B cell (primary cell): ENCODE results near the gene SLC6A18. TPM values are rescaled to one million over a fixed set of nuclear protein-coding genes. Genes with fewer than 3 reads are reported as not detected.

ENCODE experiments used
- polyA plus RNA-seq: library from polyadenylated mRNA; depleted of rRNA; stranded (reverse); fragments of >200 nt; gene quantifications from 2 replicates; pipeline ENCODE4 v1.2.3, GENCODE V29; 2012
- total RNA-seq, 2 donors: library from RNA; stranded (reverse); fragments of 120-200 nt in 1 of 2; gene quantifications; 1 replicate in 1 of 2; 2 replicates in 1 of 2; pipeline versions ENCODE4 v1.2.3 to v1.2.4, GENCODE V29; 2013 to 2022

Gene SLC6A18
- total and polyA plus RNA-seq, 2 donors (not counting 1 experiment from before 2014, with no cell fraction given): not detected

Other genes starting within 250 kb of the SLC6A18 start
- 0.34 TPM in 1 of 2 replicates, not detected in the other for gene NKD2, start 216.6 kb upstream of the SLC6A18 start, total RNA-seq
- gene NKD2, start 216.6 kb upstream of the SLC6A18 start, polyA plus RNA-seq: 0.12 TPM in 2 replicates
- 34.4 and 36.8 TPM in 2 replicates for gene SLC12A7, start 113.3 kb upstream of the SLC6A18 start, total RNA-seq
- 25.5 and 26.8 TPM in 2 replicates for gene SLC12A7, start 113.3 kb upstream of the SLC6A18 start, polyA plus RNA-seq
- gene SLC6A19, start 23.8 kb upstream of the SLC6A18 start, total RNA-seq: not detected in 2 replicates
- not detected in 2 replicates for gene SLC6A19, start 23.8 kb upstream of the SLC6A18 start, polyA plus RNA-seq
- 0.10 and 0.39 TPM in 2 replicates for gene TERT, start 69.7 kb downstream of the SLC6A18 start, total RNA-seq
- 0.24 and 0.43 TPM in 2 replicates for gene TERT, start 69.7 kb downstream of the SLC6A18 start, polyA plus RNA-seq
- gene CLPTM1L, start 119.7 kb downstream of the SLC6A18 start, total RNA-seq: 99.9 and 104 TPM in 2 replicates
- 75.3 and 78.4 TPM in 2 replicates for gene CLPTM1L, start 119.7 kb downstream of the SLC6A18 start, polyA plus RNA-seq
- gene SLC6A3, start 220.1 kb downstream of the SLC6A18 start, total RNA-seq: 0.15 and 0.24 TPM in 2 replicates
- 0.01 and 0.19 TPM in 2 replicates for gene SLC6A3, start 220.1 kb downstream of the SLC6A18 start, polyA plus RNA-seq